ENCODE results near the gene NINL.

The NINL gene

DNA sequence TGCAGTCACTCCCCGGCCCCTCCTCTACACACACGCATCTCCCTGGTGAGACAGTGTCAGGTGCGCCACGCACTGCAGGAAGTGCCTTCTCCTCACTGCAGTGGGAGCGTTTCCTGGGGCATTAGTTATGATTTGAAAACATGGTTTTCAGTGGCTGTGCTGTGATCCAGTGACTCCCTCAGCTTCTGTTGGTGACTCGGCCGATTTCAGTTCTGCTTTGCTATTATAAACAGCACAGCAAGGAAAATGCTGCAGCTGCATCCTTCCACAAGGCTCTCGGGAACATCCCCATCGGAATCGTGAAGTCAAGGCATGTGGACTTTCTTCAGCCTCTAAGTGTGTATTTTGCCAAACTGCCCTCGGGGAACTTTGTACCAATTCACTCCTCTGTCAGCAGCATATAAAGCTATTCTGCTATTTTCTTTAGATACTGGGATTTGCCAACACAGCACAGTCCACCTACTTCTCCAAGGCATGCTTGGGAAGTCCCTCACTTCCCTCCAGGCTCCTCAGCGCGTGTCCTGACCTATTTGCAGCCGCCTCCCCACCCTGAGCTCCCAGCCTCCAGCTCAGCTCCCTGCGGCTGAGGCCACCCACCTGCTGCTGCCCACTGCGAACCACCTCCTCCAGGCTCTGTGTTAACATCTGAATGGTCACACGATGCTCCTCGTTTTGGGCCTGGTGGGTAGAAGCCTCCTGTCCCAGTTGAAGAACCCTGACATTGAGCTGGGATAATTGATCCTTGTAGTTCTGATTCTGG lies 123.4 kb downstream of the NINL start:
- DNase-seq (ENCODE audit: low spot score), result no peak

DNA sequence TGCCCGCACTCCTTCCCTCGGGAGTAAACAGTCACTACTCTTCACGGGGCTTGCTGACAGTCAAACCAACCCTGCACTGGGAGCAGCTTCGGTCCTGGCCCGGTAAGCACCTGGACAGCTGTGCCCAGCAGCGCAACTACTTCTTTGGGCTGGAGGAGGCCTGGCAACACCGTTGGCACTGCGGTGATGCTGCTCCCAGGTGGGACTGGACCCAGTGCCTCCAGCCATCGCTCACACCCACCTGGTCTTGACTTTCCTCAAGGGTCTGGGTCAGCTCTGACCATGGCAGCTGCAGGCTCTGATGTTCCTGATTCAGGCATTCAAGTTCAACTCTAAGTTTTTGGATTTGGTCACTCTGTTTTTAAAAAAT lies 124.1 kb downstream of the NINL start:
- no peak for DNase-seq (ENCODE audit: low spot score)

DNA sequence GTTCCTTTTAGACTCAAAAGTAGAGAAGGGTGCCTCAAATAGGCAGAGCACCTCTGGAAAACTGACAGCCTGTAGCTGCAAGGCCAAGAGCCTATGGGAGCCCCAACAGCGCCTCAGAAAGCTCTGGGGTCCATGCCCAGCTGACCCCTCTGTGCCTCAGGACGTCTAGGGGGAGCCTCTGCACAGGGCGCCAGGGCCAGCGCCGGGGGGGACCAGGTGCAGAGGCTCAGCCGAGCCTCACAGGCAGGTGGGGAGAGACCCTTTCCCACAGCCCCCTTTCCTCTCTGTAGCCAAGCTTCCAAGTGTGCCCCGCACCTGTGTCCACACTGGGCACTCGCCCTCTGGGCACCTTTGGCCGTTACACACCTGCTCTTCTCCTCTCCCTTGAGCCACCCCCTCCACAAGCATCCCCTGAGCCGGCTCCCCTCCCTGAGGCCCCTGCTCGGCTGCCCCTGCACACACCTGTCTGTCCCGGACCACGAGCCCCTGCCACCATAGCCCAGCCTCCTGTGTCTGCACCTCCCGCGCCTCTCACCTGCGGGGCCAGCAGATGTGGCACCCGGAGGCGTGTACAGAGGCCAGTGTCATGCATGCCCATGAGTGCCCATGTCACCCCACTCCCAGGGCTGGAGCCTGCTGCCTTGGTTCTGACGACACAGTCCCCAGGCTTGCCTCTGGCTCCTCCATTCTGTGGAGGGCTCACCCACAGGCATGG lies 124.6 kb downstream of the NINL start:
- no peak for DNase-seq (ENCODE audit: low spot score)

DNA sequence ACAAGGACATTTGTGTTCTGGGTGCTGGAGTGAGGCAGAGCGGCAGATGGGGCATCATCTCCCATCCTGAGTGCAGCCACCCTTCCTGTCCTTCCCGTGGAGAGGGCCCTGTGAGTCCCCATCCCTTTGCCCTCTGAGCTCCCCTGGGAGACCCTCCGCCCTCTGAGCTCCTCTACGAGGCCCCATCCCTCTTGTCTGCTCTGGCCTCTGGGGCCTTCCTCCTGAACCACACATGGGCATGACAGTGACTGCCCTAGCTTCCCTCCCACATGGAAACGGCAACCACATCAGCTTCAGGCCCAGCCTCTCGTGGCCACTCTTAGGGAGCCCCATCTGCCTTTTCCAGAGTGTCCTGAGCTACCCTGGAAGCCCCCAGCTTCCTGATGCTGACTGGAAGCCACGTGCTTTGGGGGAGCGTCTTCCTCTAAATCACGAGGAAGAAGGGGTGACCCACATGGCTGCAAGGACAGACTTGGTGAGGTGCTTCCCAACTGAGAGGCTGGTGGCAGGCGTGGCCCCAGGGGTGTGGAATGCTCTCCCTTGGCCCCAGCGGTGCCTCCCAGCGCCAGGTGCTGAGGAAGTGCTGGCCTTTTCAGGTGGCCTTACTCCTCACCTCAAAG lies 125.3 kb downstream of the NINL start:
- no peak for DNase-seq (ENCODE audit: low spot score)

DNA sequence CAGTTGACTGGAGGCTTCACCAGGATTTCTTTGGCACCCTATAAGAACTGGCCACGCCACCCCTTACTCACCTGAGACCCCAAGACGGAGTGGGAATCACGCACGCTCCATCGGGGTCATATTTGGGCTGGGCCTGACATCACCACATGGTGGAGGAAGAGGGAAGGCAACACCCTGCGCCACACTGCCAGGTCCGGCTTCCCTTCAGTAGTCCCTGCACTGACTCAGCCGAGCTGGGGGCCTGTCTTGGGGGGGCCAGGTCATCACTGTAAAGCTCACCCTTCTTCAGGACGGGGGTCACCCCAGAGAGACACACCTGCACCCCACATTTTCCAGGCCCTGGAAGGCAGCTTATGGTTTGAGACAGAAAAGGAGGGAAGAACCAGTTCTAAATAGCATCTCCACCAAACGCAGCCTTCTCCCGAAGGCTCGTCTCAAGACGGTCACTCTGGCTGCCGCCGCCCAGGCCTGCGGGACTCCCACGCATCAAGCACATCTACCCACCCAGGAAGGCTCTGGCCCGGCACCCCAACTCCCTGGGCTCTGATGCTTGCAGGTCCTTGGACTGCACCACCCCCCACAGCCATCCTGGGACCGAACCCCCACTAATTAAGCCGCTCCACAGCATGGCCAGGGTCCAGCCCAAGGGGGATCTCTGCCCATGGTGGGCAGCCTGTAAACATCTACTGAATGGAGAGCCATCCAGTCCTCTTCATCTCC lies 126.1 kb downstream of the NINL start:
- DNase-seq (ENCODE audit: low spot score), result no peak

DNA sequence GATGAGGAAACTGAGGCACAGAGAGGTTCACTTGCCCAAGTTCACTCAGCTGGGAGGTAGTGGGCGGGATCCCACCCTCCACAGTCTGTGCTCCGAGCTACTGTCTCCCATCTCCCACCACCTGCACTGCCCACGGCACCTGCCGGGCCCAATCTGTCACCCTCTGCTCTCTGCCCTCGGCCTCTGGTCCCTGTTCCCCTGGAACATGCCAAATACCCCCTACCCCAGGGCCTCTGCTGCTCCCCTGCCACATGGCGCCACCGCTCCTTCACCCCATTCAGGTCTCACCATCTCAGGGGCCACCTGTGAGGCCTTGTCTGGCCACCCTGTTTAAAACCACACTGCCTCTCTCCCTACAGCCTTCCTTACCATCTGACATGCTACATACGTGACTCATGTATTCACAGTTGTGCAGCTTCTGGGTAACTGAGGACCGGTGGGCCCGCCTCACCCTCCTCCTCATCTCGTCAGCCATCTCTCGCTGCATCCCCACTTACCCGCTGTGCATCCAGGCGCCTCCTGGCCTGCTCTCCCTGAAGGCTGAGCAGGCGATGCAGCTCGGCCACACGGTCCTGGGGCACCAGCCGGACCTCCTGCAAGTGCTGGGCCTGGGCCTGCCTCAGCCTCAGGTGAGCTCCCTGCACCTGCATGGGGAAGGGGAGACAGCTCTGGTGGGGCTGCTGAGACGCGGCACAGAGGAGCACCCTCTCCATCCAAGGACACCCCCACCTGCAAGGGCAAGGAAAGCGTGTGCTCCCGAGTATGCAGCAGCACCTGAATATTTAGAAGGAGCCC lies 127.2 kb downstream of the NINL start:
- DNase-seq (ENCODE audit: low spot score), result no peak

DNA sequence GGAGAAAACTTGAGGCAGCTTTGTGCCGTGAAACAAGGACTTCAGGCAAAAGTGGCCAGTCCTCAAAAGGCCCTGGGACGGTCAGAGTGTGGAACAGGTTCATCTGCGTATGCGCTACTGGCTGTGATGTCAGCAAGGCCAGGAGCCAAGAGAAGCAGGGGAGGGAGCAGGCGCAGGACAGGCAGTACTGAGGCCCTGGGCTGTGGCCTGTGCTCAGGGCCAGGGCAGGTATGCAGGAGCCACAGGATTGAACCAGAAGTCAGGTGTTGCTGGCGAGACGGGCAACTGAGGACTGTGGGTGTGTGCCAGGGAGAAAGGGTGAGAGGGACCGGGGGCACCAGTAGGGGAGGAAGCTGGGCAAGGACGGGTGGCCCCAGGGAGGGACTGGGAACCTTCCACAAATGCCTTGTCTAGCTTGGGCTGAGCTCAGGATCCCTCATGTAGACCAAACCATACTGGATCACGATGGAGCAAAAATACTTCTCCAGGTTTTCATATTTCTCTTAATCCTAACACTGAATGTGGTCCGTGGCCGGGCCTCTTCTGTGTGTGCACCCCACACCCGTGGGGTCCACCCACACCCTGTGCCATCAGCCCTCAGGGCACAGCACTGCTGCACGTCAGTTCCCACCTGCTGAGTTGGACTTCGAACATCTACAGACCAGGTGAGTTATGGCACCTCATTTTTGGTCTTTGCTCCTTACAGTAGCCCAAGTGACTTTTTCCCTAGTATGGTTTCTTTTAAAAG lies 131.0 kb downstream of the NINL start:
- no peak for DNase-seq (ENCODE audit: low spot score)

DNA sequence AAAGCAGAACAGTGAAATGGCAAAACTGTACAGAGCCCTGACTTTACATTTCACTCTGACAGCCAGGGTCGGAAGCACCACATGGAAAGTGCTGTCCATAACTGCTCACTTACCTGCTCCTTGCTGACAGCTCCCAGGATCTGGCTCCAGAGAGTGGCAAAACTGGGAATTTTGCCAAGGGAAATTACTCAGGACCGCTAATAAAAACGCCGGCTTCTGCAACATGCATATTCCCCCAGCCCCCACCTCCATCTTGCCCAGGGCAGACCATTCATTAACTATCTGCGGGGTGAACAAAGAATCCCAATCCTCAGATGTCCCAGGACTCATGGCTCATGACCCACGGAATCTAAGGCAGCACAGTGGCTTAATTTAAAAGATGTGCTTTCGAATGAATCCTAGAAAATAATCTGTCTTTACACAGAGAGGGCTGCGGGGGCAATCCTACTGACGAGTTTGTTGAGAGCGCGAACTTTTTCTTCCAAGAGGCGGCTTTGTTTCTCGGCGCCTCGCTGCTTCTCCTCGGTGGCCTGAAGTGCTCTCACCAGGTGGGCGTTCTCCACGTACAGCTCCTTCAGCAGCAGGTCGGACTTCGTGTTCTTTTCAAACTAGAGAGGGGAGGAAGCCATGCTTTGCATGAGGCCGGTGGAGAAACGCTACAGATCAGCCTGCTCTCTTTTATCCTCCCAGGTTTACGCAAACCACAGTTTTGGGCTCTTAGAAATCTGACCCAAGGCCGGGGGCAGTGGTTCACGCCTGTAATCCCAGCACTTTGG lies 132.1 kb downstream of the NINL start:
- DNase-seq (ENCODE audit: low spot score), result no peak

DNA sequence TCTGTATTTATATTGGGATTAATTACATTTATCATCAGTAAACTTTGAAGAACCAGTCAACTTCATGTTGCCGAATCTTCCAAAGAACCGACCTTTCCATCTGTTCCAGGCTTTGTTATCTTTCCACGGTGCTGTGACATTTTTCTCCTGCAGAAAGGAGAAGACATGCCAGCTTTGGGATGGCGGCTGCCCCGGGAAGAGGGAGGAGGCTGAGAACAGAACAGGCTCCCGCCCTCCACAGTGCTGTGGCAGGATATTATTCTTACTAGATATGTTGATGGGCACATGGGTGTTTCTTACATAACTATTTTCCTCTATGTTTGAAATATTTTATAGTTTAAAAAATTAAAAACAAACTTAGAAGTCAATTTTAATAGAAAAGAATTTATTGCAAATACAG lies 133.0 kb downstream of the NINL start:
- DNase-seq (ENCODE audit: low spot score), result no peak

DNA sequence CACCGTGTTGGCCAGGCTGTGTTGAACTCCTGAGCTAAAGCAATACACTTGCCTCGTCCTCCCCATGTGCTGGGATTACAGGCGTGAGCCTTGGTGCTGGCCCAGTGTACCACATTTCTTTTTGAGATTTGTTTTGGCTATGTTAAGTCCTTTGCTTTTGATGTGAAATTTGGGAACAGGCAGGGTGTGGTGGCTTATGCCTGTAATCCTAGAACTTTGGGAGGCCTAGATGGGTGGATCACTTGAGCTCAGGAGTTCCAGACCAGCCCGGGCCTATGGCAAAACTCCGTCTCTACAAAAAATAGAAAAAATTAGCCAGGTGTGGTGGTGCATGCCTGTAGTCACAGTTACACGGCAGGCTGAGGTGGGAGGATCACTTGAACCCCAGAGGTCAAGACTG lies 137.7 kb downstream of the NINL start:
- no peak for DNase-seq (ENCODE audit: low spot score)

DNA sequence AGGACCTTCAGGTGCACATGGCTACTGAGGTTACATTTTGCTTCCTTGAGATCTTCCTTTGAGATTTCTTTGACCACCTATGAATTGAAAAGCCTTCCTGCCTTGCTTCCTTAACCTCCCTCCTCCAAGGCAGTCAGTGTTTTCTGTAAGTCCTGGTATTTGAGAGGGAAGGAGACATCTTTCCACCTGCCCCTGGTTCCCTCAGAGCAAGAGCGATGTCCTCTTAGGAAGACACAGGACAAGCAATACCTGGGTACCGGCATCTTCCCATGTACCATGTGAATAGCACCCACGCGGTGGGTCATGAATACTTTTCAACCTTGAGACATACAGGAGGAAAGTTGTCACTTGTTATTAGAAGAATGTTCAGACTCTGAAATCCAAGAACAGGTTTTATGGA lies 140.8 kb downstream of the NINL start:
- DNase-seq (ENCODE audit: low spot score), result no peak

DNA sequence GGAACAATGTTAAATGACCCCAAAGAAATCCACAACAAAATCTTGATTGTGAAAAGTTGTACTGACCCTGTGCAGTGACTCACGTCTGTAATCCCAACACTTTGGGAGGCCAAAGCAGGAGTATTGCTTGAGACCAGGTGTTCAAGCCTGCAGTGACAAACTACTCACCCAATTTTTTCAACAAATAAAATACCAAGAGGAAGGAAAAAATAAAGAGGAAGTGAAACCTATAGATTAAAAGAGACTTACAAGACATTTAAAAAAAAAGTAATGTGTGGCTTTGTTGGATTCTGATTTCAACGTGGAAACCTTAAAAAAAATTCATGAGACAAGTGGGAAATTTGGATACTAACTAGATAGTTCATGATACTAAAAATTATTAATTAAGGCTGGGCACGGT lies 146.0 kb downstream of the NINL start:
- no peak for DNase-seq (ENCODE audit: low spot score)

DNA sequence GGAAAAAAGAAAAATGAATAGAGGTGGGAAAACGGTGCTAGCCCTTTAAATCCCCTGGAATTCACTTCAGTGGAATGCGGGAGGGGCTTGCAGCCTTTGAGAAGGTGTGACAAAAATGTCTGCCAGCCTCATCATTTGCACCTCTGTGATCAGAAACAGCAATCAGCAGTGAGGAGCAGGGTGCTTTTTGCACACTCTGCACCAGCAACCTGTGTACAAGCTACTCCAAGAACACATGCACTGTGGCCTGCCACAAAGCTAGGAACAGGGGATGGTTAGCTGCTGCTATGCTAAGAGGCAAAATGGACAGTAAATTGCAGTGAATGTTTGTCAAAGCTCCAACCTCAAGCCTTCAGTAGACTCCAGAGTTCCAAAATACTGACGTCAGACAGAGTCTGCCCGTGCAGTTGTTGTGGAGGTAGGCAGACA lies 148.2 kb downstream of the NINL start:
- DNase-seq (ENCODE audit: low spot score), result no peak

DNA sequence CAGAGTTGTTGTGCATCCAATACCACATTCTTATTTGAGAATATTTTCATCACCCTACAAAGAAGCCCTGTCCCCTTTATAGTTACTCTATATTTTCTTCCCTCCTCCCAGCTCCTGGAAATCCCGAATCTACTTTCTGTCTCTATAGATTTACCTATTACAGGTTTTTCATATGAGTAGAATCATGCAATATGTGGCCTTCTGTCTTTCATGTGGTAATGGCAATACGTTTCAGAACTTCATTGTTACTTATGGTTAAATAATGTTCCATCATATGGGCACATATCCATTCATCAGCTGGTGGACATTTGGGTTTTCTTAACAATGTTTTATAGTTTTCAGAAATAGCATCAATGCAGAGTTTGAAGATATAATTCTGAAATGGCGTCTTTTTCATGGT lies 160.8 kb downstream of the NINL start:
- DNase-seq (ENCODE audit: low spot score), result no peak

DNA sequence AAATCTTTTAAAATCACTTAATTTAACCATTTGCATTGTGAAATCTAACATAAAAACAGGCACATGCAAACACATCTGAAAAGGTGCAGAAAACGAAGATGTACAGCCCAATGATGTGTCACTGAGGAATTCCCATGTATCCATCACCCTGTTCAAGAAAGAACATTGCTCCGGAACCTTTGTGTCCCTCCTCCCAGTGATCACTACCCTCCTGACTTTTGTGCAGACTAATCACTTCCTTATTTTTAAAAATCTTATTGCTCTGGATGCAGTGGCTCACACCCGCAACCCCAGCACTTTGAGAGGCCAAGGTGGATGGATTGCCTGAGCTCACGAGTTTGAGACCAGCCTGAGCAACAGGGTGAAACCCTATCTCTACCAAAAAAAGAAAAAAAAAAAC lies 163.3 kb downstream of the NINL start:
- no peak for DNase-seq (ENCODE audit: low spot score)

DNA sequence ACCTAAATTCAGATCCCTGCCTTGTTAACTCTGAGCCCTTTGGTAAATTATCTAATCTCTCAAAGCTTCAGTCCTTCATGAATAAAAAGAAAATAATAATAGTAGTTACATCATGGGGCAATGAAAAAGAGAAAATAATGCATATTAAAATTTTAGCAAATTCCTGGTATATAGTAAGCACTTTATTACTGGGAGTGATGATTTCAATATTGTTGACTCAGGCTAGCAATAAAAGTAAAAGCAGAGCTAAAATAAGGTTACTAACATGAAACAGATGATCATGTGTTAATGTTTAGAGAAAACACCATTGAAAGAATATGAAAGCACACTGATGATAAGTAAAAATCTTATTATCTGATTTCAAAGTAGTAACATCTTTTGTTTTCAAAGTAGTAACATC lies 164.2 kb downstream of the NINL start:
- no peak for DNase-seq (ENCODE audit: low spot score)

DNA sequence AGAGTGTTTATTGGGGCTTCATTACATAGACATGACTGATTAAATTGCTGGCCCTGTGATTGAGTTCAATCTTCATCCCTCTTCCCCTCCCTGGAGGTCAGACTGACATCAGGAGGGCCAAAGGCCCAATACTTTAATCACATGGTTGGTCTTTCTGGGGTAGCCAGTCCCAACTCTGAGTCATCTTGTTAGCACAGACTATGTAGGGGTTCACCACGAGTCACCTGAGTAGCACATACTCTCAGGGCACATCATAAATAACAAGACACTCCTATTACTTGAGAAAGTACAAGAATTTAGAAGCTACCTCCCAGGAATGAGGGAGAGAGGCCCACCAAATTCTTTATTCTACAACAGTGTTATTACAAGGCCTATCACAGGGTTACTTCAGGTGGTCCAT lies 166.6 kb downstream of the NINL start:
- DNase-seq (ENCODE audit: low spot score), result no peak

DNA sequence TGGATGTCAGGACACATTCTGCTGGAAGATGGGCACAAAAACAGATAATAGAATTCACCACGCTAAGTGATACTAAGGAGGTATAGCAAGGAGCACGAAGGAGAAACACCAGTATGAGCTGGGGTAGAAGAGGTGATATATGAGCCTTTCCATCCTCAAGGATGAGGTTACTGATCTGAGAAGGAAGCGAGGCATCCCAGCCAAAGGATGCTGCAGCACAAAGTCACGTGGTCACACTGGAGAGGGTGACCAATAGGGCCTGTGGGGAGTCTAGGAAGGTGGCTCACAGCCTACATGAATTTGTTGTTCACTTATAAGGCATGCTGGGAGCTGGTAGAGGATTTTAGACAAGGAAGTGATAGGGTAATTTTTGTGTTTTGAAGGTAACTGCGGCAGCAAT lies 176.4 kb downstream of the NINL start:
- DNase-seq (ENCODE audit: low spot score), result no peak

DNA sequence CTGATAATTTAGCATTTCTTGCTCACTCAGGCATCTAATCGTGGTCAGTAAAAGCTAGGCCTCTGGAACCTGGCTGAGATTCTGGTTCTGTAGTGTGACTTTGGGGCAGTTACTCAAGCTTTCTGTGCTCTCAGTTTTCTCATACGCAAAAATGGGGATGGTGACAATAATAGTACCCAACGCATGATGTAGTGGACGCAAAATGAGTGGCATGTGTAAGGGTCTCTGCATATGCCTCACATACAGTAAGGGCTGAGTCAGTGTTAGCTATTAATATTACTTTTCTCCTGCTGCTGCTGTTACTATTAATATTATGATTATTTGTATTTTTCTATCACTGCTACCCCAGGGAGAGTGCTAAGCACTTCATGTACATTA lies 177.2 kb downstream of the NINL start:
- no peak for DNase-seq (ENCODE audit: low spot score)

Measured in D341Med (cell line).